ENCODE measurements around the gene C22orf15.

The C22orf15 gene

GRCh38 chr22:23750714-23751440 is 11.9 kb upstream of the C22orf15 start, which contains the start of gene ZNF70:
Gene ZNF70, minus strand, starts transcription at chr22:23751112. Its CDS starts 5,972 bp downstream, at chr22:23745140.
- peak; percentile 86 for DNase-seq (ENCODE audit: low spot score)

GRCh38 chr22:23751441-23751996 is 11.3 kb upstream of the C22orf15 start:
- no peak for DNase-seq (ENCODE audit: low spot score)

- DNase-seq (ENCODE audit: low spot score) = no peak
Measured at GRCh38 chr22:23752090-23752691, 10.6 kb upstream of the C22orf15 start.

GRCh38 chr22:23752750-23753149 is 10.0 kb upstream of the C22orf15 start:
- DNase-seq (ENCODE audit: low spot score) = no peak

GRCh38 chr22:23753385-23753784 is 9.4 kb upstream of the C22orf15 start:
- no peak for DNase-seq (ENCODE audit: low spot score)

GRCh38 chr22:23754220-23754919 is 8.4 kb upstream of the C22orf15 start, which contains the start of gene VPREB3:
Gene VPREB3, minus strand, starts transcription at chr22:23754425. Its CDS starts 62 bp downstream, at chr22:23754363.
- DNase-seq (ENCODE audit: low spot score) = no peak

GRCh38 chr22:23754980-23755636 is 7.7 kb upstream of the C22orf15 start:
- no peak for DNase-seq (ENCODE audit: low spot score)

- no peak for DNase-seq (ENCODE audit: low spot score)
Measured at GRCh38 chr22:23755711-23756110, 7.1 kb upstream of the C22orf15 start.

GRCh38 chr22:23756891-23757290 is 5.9 kb upstream of the C22orf15 start:
- no peak for DNase-seq (ENCODE audit: low spot score)

GRCh38 chr22:23759566-23759965 is 3.2 kb upstream of the C22orf15 start:
- no peak for DNase-seq (ENCODE audit: low spot score)

- DNase-seq (ENCODE audit: low spot score) = no peak
Measured at GRCh38 chr22:23760056-23760455, 2.7 kb upstream of the C22orf15 start.

GRCh38 chr22:23763579-23763945 is 772 bp downstream of the C22orf15 start:
- DNase-seq (ENCODE audit: low spot score) = no peak

- DNase-seq (ENCODE audit: low spot score) = no peak
Measured at GRCh38 chr22:23763954-23764353, 1.2 kb downstream of the C22orf15 start.

- no peak for DNase-seq (ENCODE audit: low spot score)
Measured at GRCh38 chr22:23764899-23765881, 2.4 kb downstream of the C22orf15 start.

- no peak for DNase-seq (ENCODE audit: low spot score)
Measured at GRCh38 chr22:23767303-23767672, 4.5 kb downstream of the C22orf15 start.

- peak; percentile 73 for DNase-seq (ENCODE audit: low spot score)
Measured at GRCh38 chr22:23767673-23768548, 5.1 kb downstream of the C22orf15 start, which contains the start of gene CHCHD10. Gene CHCHD10, minus strand, starts transcription at chr22:23767972. Its CDS starts 98 bp downstream, at chr22:23767874.

GRCh38 chr22:23769321-23769965 is 6.7 kb downstream of the C22orf15 start:
- DNase-seq (ENCODE audit: low spot score) = no peak

GRCh38 chr22:23772315-23772648 is 9.5 kb downstream of the C22orf15 start:
- no peak for DNase-seq (ENCODE audit: low spot score)

Data from SW480 (cell line).